Omental fat pad (tissue), 4 donors: ENCODE data around the gene ZNF30. TPM values are rescaled to one million over a fixed set of nuclear protein-coding genes. Genes with fewer than 3 reads are reported as not detected.

Source experiments
- ATAC-seq: fragments of 150-250 bp; one replicate; pipeline ENCODE4 v1.9.1; 2016; ENCODE audit warnings: mild to moderate bottlenecking, moderate library complexity; ENCODE audit not compliant: low FRiP score
- DNase-seq: peaks from one replicate; pipeline ENCODE4 v3.0.0-alpha.2; 2019; ENCODE audit warnings: low spot score
- CTCF ChIP-seq, 3 donors: fragments of 450-650 bp; IDR thresholded peaks; one replicate each; pipeline ENCODE4 v1.5.1; 2016 to 2017; ENCODE audit warnings: antibody characterized with exemption in 3 of 3, mild to moderate bottlenecking in 3 of 3, moderate library complexity in 2 of 3
- total RNA-seq, 4 donors: library from RNA; depleted of rRNA; stranded (reverse); fragments of >200 nt; gene quantifications; one replicate each; pipeline ENCODE4 v1.1.0, GENCODE V29; 2016

The ZNF30 gene
- total RNA-seq, 4 donors from 2014 or later, result 0.93 to 3.9 (median 1.5) TPM

GRCh38 chr19:34936184-34936583 is 9.5 kb downstream of the ZNF30 start:
- no peak for TF ChIP-seq CTCF (IDR thresholded peaks at IDR 0.05)
- no peak for ATAC-seq

GRCh38 chr19:34938886-34939285 is 12.2 kb downstream of the ZNF30 start:
- no peak for DNase-seq
- no peak for TF ChIP-seq CTCF (IDR thresholded peaks at IDR 0.05)
- ATAC-seq, result no peak

More at GRCh38 chr19:34936184-34936583, 9.5 kb downstream of the ZNF30 start:
- no peak for DNase-seq

- no peak for TF ChIP-seq CTCF (IDR thresholded peaks at IDR 0.05)
- DNase-seq (no peak), ATAC-seq (no peak)
Observed at GRCh38 chr19:34943861-34944573, 17.3 kb downstream of the ZNF30 start.

GRCh38 chr19:34953092-34953491 is 26.4 kb downstream of the ZNF30 start:
- no peak for ATAC-seq
- TF ChIP-seq CTCF (IDR thresholded peaks at IDR 0.05), result no peak

GRCh38 chr19:34957830-34958751 is 31.4 kb downstream of the ZNF30 start:
- TF ChIP-seq CTCF (IDR thresholded peaks at IDR 0.05), result no peak
- DNase-seq (no peak), ATAC-seq (no peak)

More at GRCh38 chr19:34953092-34953491, 26.4 kb downstream of the ZNF30 start:
- DNase-seq, result no peak

GRCh38 chr19:34959021-34959420 is 32.3 kb downstream of the ZNF30 start:
- no peak for ATAC-seq
- TF ChIP-seq CTCF (IDR thresholded peaks at IDR 0.05), result no peak
- DNase-seq, result no peak
